ENCODE data around the gene GJD4.

GJD4 gene

GRCh38 chr10:35569111-35569707, 35.9 kb upstream of the GJD4 start:
- Histone ChIP-seq H3K27ac (ENCODE audit: low read depth, low read length) (no peak overlapping the region), H3K4me3 (ENCODE audit: low read length) (no peak overlapping the region), H3K9ac (ENCODE audit: low read length) (no peak overlapping the region), H3K4me1 (ENCODE audit: control insufficient read depth, insufficient read depth, low read length) (peaks cover 11% of the 10 kb centered on the region), H3K36me3 (ENCODE audit: control insufficient read depth, insufficient read depth, low read length) (peaks cover 10% of the 10 kb centered on the region), H3K27me3 (ENCODE audit: control insufficient read depth, insufficient read depth, low read length) (no peaks in the 10 kb centered on the region)

DNA sequence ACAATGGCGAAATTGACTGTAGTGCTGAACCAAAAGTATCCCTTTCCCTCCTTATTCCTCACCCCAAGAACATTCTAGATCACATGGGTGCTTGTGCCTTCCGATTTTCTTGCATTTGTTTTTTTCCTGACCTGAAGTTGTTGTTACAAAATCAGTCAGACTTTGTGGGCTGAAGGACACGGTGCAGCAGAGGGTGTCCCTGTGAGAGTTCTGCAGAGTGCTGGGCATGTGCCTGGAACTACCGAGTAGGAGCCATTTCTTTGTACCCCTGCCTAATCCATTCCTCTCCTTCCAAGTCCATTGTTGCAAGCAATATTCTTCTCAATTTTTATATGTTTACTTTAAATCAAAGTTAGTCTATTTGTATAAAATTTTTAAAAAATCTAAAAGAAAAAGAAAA, 35.3 kb upstream of the GJD4 start:
- Histone ChIP-seq H3K36me3 (ENCODE audit: control insufficient read depth, insufficient read depth, low read length) (peaks cover 10% of the 10 kb centered on the region), H3K4me1 (ENCODE audit: control insufficient read depth, insufficient read depth, low read length) (peaks cover 11% of the 10 kb centered on the region), H3K27me3 (ENCODE audit: control insufficient read depth, insufficient read depth, low read length) (no peaks in the 10 kb centered on the region), H3K27ac (ENCODE audit: low read depth, low read length) (no peak overlapping the region), H3K9ac (ENCODE audit: low read length) (no peak overlapping the region), H3K4me3 (ENCODE audit: low read length) (no peak overlapping the region)

DNA sequence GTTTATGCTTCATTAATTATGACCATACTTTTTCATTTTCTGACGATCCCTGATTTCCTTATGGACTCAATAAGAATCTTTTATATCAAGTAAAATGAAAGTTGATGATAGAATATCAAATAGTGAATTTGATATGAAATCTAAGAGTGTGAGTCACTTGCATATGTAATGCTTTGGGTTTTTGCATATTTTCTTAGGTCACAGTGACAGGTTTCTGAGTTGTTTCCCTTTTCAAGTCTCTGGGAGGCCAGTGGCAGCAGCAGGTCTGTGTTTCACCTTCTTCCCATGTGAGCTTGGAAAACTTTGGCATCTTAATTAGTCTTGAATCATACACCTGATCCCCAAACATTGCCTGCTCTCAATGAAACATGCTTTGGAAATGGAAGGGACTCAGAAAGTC, 34.7 kb upstream of the GJD4 start:
- Histone ChIP-seq H3K4me1 (ENCODE audit: control insufficient read depth, insufficient read depth, low read length) (peaks cover 6% of the 10 kb centered on the region), H3K9ac (ENCODE audit: low read length) (no peak overlapping the region), H3K4me3 (ENCODE audit: low read length) (no peak overlapping the region), H3K27ac (ENCODE audit: low read depth, low read length) (no peak overlapping the region), H3K27me3 (ENCODE audit: control insufficient read depth, insufficient read depth, low read length) (no peaks in the 10 kb centered on the region), H3K36me3 (ENCODE audit: control insufficient read depth, insufficient read depth, low read length) (peaks cover 10% of the 10 kb centered on the region)

DNA sequence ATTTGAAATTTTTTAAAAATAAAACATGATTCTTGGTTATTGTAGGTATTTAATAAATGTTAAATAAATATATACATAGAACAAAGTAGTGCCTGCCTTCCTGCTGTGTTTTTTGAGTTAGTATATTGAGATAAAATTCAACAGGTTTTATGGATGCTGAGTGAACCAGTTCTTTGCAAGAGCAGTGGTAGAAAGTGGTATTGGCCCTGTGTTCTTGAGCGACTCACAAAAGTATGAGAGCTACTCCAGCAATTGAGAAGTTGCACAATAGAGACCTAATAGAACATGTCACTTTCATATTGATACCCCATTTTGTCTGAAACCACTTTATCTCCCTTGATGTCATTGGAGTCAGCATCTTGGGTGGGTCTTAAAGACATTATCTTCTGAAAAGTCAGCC, 32.6 kb upstream of the GJD4 start:
- H3K36me3 ChIP-seq (ENCODE audit: control insufficient read depth, insufficient read depth, low read length), result peaks cover 7% of the 10 kb centered on the region
- H3K9ac ChIP-seq (ENCODE audit: low read length), result no peak overlapping the region
- no peak overlapping the region for H3K4me3 ChIP-seq (ENCODE audit: low read length)
- H3K27me3 ChIP-seq (ENCODE audit: control insufficient read depth, insufficient read depth, low read length), result no peaks in the 10 kb centered on the region
- H3K4me1 ChIP-seq (ENCODE audit: control insufficient read depth, insufficient read depth, low read length), result no peaks in the 10 kb centered on the region
- no peak overlapping the region for H3K27ac ChIP-seq (ENCODE audit: low read depth, low read length)

- H3K36me3 ChIP-seq (ENCODE audit: control insufficient read depth, insufficient read depth, low read length), result peaks cover 5% of the 10 kb centered on the region
- no peaks in the 10 kb centered on the region for H3K4me1 ChIP-seq (ENCODE audit: control insufficient read depth, insufficient read depth, low read length)
- H3K27ac ChIP-seq (ENCODE audit: low read depth, low read length), result no peak overlapping the region
- no peak overlapping the region for H3K4me3 ChIP-seq (ENCODE audit: low read length)
- H3K27me3 ChIP-seq (ENCODE audit: control insufficient read depth, insufficient read depth, low read length), result no peaks in the 10 kb centered on the region
- no peak overlapping the region for H3K9ac ChIP-seq (ENCODE audit: low read length)
Observed at GRCh38 chr10:35573796-35574195, 31.3 kb upstream of the GJD4 start.

- H3K27ac ChIP-seq (ENCODE audit: low read depth, low read length), result no peak overlapping the region
- no peak overlapping the region for H3K4me3 ChIP-seq (ENCODE audit: low read length)
- no peaks in the 10 kb centered on the region for H3K4me1 ChIP-seq (ENCODE audit: control insufficient read depth, insufficient read depth, low read length)
- no peaks in the 10 kb centered on the region for H3K27me3 ChIP-seq (ENCODE audit: control insufficient read depth, insufficient read depth, low read length)
- peaks cover 5% of the 10 kb centered on the region for H3K36me3 ChIP-seq (ENCODE audit: control insufficient read depth, insufficient read depth, low read length)
- H3K9ac ChIP-seq (ENCODE audit: low read length), result no peak overlapping the region
Observed at GRCh38 chr10:35574924-35575352, 30.2 kb upstream of the GJD4 start.

GRCh38 chr10:35575640-35576039, 29.5 kb upstream of the GJD4 start:
- H3K27ac ChIP-seq (ENCODE audit: low read depth, low read length), result no peak overlapping the region
- H3K4me1 ChIP-seq (ENCODE audit: control insufficient read depth, insufficient read depth, low read length), result no peaks in the 10 kb centered on the region
- no peak overlapping the region for H3K9ac ChIP-seq (ENCODE audit: low read length)
- H3K36me3 ChIP-seq (ENCODE audit: control insufficient read depth, insufficient read depth, low read length), result peaks cover 5% of the 10 kb centered on the region
- H3K4me3 ChIP-seq (ENCODE audit: low read length), result no peak overlapping the region
- H3K27me3 ChIP-seq (ENCODE audit: control insufficient read depth, insufficient read depth, low read length), result no peaks in the 10 kb centered on the region

GRCh38 chr10:35576730-35577129, 28.4 kb upstream of the GJD4 start:
- no peak overlapping the region for H3K27ac ChIP-seq (ENCODE audit: low read depth, low read length)
- no peak overlapping the region for H3K9ac ChIP-seq (ENCODE audit: low read length)
- H3K4me3 ChIP-seq (ENCODE audit: low read length), result no peak overlapping the region
- H3K4me1 ChIP-seq (ENCODE audit: control insufficient read depth, insufficient read depth, low read length), result no peaks in the 10 kb centered on the region
- H3K36me3 ChIP-seq (ENCODE audit: control insufficient read depth, insufficient read depth, low read length), result peaks cover 5% of the 10 kb centered on the region
- no peaks in the 10 kb centered on the region for H3K27me3 ChIP-seq (ENCODE audit: control insufficient read depth, insufficient read depth, low read length)

GRCh38 chr10:35577926-35578617, 27.1 kb upstream of the GJD4 start:
- no peak overlapping the region for H3K4me3 ChIP-seq (ENCODE audit: low read length)
- peaks cover 5% of the 10 kb centered on the region for H3K36me3 ChIP-seq (ENCODE audit: control insufficient read depth, insufficient read depth, low read length)
- H3K4me1 ChIP-seq (ENCODE audit: control insufficient read depth, insufficient read depth, low read length), result no peaks in the 10 kb centered on the region
- H3K9ac ChIP-seq (ENCODE audit: low read length), result no peak overlapping the region
- H3K27me3 ChIP-seq (ENCODE audit: control insufficient read depth, insufficient read depth, low read length), result no peaks in the 10 kb centered on the region
- H3K27ac ChIP-seq (ENCODE audit: low read depth, low read length), result no peak overlapping the region

DNA sequence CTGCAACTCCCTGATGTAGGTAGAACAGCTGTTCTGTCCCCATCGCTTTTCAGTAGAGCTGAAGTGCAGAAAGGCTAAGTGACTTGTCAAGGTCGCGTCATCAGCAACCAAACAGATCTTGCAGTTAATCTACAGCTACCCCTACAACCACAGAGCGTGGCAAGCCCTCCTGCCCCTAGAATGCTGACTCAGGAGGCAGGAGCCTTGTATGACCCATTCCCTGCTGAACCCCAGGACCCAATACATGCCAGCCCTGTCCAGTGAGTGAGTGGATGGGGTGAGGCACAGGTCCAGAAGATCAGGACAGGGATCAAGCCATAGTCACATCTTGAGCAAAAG, 26.6 kb upstream of the GJD4 start:
- no peak overlapping the region for H3K27ac ChIP-seq (ENCODE audit: low read depth, low read length)
- no peaks in the 10 kb centered on the region for H3K4me1 ChIP-seq (ENCODE audit: control insufficient read depth, insufficient read depth, low read length)
- no peak overlapping the region for H3K9ac ChIP-seq (ENCODE audit: low read length)
- peaks cover 2% of the 10 kb centered on the region for H3K36me3 ChIP-seq (ENCODE audit: control insufficient read depth, insufficient read depth, low read length)
- no peaks in the 10 kb centered on the region for H3K27me3 ChIP-seq (ENCODE audit: control insufficient read depth, insufficient read depth, low read length)
- no peak overlapping the region for H3K4me3 ChIP-seq (ENCODE audit: low read length)

DNA sequence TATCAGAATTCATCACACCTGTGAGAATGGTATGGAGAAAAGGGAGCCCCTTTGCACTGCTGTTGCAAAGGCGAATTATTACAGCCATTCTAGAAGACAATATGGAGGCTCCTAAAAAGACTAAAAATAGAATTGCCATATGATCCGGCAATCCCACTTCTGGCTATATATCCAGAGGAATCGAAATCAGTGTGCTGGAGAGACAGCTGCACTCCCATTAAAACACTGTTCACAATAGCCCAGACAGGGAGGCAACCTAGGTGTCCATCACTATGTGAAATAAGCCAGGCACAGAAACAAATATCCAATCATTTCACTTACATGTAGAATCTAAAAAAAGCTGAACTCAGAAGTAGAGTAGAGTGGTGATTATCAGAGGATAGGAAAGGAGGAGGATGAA, 26.0 kb upstream of the GJD4 start:
- H3K4me1 ChIP-seq (ENCODE audit: control insufficient read depth, insufficient read depth, low read length), result no peaks in the 10 kb centered on the region
- H3K4me3 ChIP-seq (ENCODE audit: low read length), result no peak overlapping the region
- H3K27me3 ChIP-seq (ENCODE audit: control insufficient read depth, insufficient read depth, low read length), result no peaks in the 10 kb centered on the region
- no peaks in the 10 kb centered on the region for H3K36me3 ChIP-seq (ENCODE audit: control insufficient read depth, insufficient read depth, low read length)
- no peak overlapping the region for H3K9ac ChIP-seq (ENCODE audit: low read length)
- no peak overlapping the region for H3K27ac ChIP-seq (ENCODE audit: low read depth, low read length)

DNA sequence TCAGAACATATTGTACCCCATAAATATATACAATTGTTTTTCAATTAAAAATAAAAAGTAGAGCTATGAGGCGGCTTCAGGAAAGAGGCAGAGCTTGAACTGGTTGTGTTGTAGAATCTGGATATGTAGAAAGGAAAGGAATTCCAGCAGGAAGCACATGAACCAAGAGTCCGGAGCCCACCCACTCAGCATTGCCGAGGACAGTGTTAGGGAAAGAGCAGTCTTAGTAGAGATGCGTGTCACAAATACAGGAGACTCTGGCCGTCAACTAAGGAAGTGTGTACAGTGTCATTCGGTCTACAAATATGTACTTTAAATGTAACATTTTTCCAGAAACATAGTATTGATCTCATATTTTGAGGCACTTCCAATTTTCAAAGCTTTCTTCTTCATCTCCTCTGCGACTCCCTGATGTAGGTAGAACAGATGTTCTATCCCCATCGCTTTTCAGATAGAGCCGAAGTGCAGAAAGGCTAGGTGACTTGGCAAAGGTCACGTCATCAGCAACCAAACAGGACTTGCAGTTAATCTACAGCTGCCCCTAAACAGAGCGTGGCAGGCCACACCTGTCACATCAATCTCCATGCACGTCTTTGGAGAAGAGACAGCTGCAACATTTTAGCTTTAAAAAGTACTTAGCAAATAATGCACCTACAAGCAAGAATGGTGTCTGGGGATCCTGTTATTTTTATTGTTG, 25.3 kb upstream of the GJD4 start:
- Histone ChIP-seq H3K9ac (ENCODE audit: low read length) (no peak overlapping the region), H3K4me1 (ENCODE audit: control insufficient read depth, insufficient read depth, low read length) (no peaks in the 10 kb centered on the region), H3K27me3 (ENCODE audit: control insufficient read depth, insufficient read depth, low read length) (no peaks in the 10 kb centered on the region), H3K36me3 (ENCODE audit: control insufficient read depth, insufficient read depth, low read length) (no peaks in the 10 kb centered on the region), H3K27ac (ENCODE audit: low read depth, low read length) (no peak overlapping the region), H3K4me3 (ENCODE audit: low read length) (no peak overlapping the region)

DNA sequence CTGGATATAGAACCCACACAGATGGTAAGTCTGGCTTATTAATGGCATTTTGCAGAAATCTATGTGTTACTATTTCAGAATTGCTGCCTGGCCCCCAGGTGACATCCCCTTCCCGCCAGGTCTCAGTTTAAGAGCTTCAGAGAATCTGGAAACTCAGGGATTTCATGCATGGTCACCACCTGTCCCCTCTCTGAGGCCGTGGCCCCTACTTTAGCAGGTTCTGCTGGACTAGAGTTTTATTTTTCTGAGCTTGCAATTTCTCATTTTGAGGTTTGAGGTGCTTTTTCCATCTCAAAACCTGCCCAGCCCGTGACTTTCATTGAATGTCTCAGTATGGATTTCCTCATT, 24.7 kb upstream of the GJD4 start:
- H3K4me1 ChIP-seq (ENCODE audit: control insufficient read depth, insufficient read depth, low read length), result no peaks in the 10 kb centered on the region
- no peaks in the 10 kb centered on the region for H3K27me3 ChIP-seq (ENCODE audit: control insufficient read depth, insufficient read depth, low read length)
- H3K36me3 ChIP-seq (ENCODE audit: control insufficient read depth, insufficient read depth, low read length), result no peaks in the 10 kb centered on the region
- no peak overlapping the region for H3K27ac ChIP-seq (ENCODE audit: low read depth, low read length)
- H3K4me3 ChIP-seq (ENCODE audit: low read length), result no peak overlapping the region
- H3K9ac ChIP-seq (ENCODE audit: low read length), result no peak overlapping the region
